Kidney (tissue), 14 donors: Measurements from ENCODE around the gene TCEAL1. TPM values are rescaled to one million over a fixed set of nuclear protein-coding genes. Genes with fewer than 3 reads are reported as not detected.
"Not testable (repeated sequence)": the region's sequence is repeated elsewhere in the genome, so short reads cannot be mapped to it uniquely, and the experiment has no call there.

Experiments
- DNase-seq, 5 donors: peaks; one replicate each; pipeline ENCODE4 v3.0.0-alpha.2; 2013 to 2020
- FAIRE-seq: peaks from 2 replicates; lab custom pipeline; 2012; peaks lifted over from hg19 to GRCh38; lab: Jason Lieb, UNC
- H3K27ac ChIP-seq, 2 donors: one replicate each; pipeline ENCODE4 v1.7.0; 2013; ENCODE audit warnings: low read depth in 2 of 2, low read length in 2 of 2, inconsistent platforms in 1 of 2
- H3K27me3 ChIP-seq: one replicate; pipeline ENCODE4 v1.7.1; 2013; ENCODE audit warnings: low read length, inconsistent platforms; ENCODE audit not compliant: control insufficient read depth, insufficient read depth
- H3K36me3 ChIP-seq, 3 donors: one replicate each; pipeline versions ENCODE4 v1.7.0 to v1.7.1; 2013; ENCODE audit warnings: low read length in 3 of 3, control low read depth in 1 of 3, inconsistent platforms in 1 of 3; ENCODE audit not compliant: insufficient read depth in 3 of 3, control insufficient read depth in 2 of 3
- H3K4me1 ChIP-seq, 3 donors: one replicate each; pipeline versions ENCODE4 v1.7.0 to v1.7.1; 2013; ENCODE audit warnings: low read length in 3 of 3, inconsistent platforms in 1 of 3, low read depth in 1 of 3; ENCODE audit not compliant: control insufficient read depth in 2 of 3, insufficient read depth in 2 of 3
- H3K4me3 ChIP-seq, 3 donors: one replicate each; pipeline versions ENCODE4 v1.7.0 to v1.8.1; 2013; ENCODE audit warnings: low read length in 3 of 3, control low read depth in 1 of 3, inconsistent platforms in 1 of 3
- H3K9ac ChIP-seq, 3 donors: one replicate each; pipeline versions ENCODE4 v1.7.0 to v1.7.1; 2013; ENCODE audit warnings: low read length in 3 of 3, control low read depth in 1 of 3, inconsistent platforms in 1 of 3
- H3K9me3 ChIP-seq, 3 donors: one replicate each; pipeline versions ENCODE4 v1.7.0 to v1.7.1; 2013; ENCODE audit warnings: low read length in 3 of 3, control low read depth in 1 of 3, inconsistent platforms in 1 of 3; ENCODE audit not compliant: control insufficient read depth in 2 of 3, insufficient read depth in 1 of 3
- intact Hi-C: fragments of 100-400 bp; cut with DNase I; formaldehyde crosslinking; loops from one replicate; pipeline ENCODE4 v1.11.1; 2022
- polyA plus RNA-seq: library from polyadenylated mRNA; stranded (reverse); fragments of 350-450 nt; fragmentation: Illumina TruSeq; extraction: RNeasy Lipid Tissue Mini Kit (QIAGEN cat#74804); gene quantifications from one replicate; pipeline ENCODE4 v1.2.3, GENCODE V29; 2014; ENCODE audit warnings: low read depth, low replicate concordance; ENCODE audit not compliant: insufficient read depth
- total RNA-seq: library from RNA; stranded (reverse); fragmentation: NEBNext Ultra II Directional; extraction: Animal tissue kit (Norgen Biotek cat#: 25700); gene quantifications from one replicate; pipeline ENCODE4 v1.2.1, GENCODE V29; 2021
- TF ChIP-seq, protein P1 (sequence below): IDR thresholded peaks from 3 replicates; pipeline ENCODE4 v1.5.1; 2012; ENCODE audit warnings: mild to moderate bottlenecking, moderate library complexity, borderline replicate concordance; ENCODE audit not compliant: insufficient read depth; ENCODE audit errors: extremely low read depth
- donor health status: control.
- donor health status: control.
- donor health status: control.
- donor health status: control.
- donor health status: control.
- donor health status: DM: yes; HTN: yes; CAD: no.
- donor health status: Normal renal cell carcinoma (clear cell type).

Gene TCEAL1
- total and polyA plus RNA-seq, 2 donors from 2014 or later = 30.3 to 32.5 TPM

DNA sequence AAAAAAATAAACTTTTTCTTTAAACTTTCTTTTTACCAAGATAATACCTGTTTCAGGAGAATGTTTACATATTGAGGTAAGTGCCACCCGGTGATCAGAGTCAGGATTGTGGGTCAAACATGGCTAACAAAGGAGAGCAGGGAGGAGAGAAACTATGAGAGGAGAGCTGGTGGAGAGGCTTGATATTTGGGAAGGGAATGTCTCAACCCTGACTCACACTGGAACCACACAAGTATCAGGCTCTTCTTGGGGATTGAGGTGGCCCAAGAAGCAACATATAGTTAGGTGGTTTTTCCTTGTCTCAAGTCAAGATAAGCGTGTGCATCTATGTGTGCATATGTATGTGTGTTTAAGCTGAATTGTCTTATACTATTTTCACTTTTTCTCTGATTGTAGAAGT lies 6.7 kb downstream of the TCEAL1 start:
- no peaks in the 10 kb centered on the region for H3K4me1 ChIP-seq
- intact Hi-C loops = no loop called here
- H3K36me3 ChIP-seq = no peaks in the 10 kb centered on the region
- DNase-seq = no peak
- H3K27ac ChIP-seq = no peak overlapping the region
- no peaks in the 10 kb centered on the region for H3K9me3 ChIP-seq
- no peak overlapping the region for H3K4me3 ChIP-seq
- no peaks in the 10 kb centered on the region for H3K27me3 ChIP-seq
- TF ChIP-seq, protein P1, sequence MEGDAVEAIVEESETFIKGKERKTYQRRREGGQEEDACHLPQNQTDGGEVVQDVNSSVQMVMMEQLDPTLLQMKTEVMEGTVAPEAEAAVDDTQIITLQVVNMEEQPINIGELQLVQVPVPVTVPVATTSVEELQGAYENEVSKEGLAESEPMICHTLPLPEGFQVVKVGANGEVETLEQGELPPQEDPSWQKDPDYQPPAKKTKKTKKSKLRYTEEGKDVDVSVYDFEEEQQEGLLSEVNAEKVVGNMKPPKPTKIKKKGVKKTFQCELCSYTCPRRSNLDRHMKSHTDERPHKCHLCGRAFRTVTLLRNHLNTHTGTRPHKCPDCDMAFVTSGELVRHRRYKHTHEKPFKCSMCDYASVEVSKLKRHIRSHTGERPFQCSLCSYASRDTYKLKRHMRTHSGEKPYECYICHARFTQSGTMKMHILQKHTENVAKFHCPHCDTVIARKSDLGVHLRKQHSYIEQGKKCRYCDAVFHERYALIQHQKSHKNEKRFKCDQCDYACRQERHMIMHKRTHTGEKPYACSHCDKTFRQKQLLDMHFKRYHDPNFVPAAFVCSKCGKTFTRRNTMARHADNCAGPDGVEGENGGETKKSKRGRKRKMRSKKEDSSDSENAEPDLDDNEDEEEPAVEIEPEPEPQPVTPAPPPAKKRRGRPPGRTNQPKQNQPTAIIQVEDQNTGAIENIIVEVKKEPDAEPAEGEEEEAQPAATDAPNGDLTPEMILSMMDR = no peak
- FAIRE-seq = no peak
- no peak overlapping the region for H3K9ac ChIP-seq

DNA sequence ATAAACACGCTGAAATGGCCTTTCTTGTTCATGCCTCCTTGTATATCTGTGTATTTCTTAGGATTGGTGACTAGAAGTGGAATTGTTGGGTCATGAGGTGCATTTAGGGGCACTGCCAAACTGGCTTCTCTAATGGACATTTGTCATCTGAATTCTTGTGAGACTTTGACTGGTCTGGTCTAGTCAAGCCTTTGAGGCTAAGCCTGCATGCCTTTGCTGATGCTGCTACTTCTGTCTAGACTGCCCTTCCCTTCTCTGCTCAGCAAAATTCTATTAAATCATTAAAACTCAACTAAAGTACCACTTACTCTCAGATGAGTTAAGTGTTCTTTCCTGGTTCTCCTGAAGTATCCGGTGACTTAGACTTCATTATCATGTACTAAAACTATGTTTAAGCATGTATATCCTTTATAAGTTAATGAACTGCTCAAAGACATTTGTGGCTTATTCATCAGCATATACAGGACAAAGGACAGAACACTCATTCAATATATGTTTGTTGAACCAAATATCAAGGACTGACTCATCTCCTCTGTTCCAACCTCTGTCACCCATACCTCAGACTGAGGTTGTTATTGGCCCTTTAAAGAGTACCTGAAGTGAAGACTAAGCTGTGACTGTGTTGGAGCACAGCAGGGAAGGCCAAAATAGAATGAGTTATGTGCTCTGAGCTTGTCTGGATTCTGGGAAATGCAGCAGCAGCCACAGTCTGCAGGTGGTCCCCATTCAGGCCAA lies 9.0 kb downstream of the TCEAL1 start:
- intact Hi-C loops = no loop called here
- Histone ChIP-seq H3K27me3 (no peaks in the 10 kb centered on the region), H3K27ac (no peak overlapping the region), H3K4me3 (no peak overlapping the region), H3K9me3 (no peaks in the 10 kb centered on the region), H3K36me3 (no peaks in the 10 kb centered on the region), H3K9ac (no peak overlapping the region), H3K4me1 (no peaks in the 10 kb centered on the region)
- FAIRE-seq (no peak), DNase-seq (no peak)
- TF ChIP-seq, protein P1 = no peak

DNA sequence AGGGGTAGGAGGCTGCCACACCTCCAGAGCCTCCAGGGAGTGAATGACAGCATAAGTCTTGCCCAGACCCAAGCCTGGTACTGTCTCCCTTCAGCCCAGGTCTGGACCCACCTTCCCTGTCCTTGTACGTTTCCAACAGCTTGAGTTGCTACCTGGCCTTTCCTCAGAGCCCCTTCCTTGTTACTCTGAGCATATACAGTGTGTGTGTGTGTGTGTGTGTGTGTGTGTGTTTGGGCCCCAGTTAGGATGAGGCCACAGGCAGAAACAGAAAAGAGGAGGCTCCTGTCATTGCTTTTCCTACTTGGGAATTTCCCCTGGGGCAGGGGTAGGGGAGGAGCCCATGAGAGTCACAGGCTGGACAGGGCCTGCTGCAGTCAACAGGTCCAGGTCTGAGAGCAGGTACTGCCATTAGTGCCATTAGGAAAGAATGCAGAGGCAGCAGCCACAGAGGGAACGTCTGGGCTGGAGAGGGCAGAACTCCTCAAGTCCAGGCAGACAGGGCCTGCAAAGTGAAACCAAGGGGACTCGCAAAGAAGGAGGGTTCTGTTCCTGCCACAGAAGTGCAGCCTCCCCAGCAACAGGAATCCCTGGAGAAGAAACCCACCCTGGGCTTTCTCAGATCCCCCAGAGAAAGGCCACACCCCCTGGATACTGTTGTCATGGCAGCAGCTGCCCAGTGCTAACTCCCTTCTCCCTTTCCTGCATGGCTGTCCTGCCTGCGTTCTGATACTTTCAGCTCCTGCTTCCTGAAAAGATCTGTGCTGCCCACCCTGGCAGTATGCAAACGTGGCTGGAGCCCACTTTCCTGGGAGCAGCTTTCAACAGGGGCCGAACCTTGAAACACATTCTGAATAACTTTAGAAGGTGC lies 9.9 kb downstream of the TCEAL1 start:
- DNase-seq = peak in 4 of 5 donors; percentile 60 to 71 (median 66)
- H3K4me3 ChIP-seq, H3K27me3 ChIP-seq, H3K4me1 ChIP-seq, FAIRE-seq, H3K9me3 ChIP-seq, H3K27ac ChIP-seq, H3K9ac ChIP-seq, H3K36me3 ChIP-seq, intact Hi-C loops: not testable (repeated sequence)
